HG02852 (cell line): ENCODE data around the gene RALGPS1.

Source experiments
- ATAC-seq: cut with Tn5 transposase; IDR thresholded peaks from one replicate; pipeline ENCODE4 v1.9.1; 2021; ENCODE audit warnings: mild to moderate bottlenecking, moderate library complexity; ENCODE audit not compliant: unreplicated experiment

RALGPS1 gene, protein sequence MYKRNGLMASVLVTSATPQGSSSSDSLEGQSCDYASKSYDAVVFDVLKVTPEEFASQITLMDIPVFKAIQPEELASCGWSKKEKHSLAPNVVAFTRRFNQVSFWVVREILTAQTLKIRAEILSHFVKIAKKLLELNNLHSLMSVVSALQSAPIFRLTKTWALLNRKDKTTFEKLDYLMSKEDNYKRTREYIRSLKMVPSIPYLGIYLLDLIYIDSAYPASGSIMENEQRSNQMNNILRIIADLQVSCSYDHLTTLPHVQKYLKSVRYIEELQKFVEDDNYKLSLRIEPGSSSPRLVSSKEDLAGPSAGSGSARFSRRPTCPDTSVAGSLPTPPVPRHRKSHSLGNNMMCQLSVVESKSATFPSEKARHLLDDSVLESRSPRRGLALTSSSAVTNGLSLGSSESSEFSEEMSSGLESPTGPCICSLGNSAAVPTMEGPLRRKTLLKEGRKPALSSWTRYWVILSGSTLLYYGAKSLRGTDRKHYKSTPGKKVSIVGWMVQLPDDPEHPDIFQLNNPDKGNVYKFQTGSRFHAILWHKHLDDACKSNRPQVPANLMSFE

DNA sequence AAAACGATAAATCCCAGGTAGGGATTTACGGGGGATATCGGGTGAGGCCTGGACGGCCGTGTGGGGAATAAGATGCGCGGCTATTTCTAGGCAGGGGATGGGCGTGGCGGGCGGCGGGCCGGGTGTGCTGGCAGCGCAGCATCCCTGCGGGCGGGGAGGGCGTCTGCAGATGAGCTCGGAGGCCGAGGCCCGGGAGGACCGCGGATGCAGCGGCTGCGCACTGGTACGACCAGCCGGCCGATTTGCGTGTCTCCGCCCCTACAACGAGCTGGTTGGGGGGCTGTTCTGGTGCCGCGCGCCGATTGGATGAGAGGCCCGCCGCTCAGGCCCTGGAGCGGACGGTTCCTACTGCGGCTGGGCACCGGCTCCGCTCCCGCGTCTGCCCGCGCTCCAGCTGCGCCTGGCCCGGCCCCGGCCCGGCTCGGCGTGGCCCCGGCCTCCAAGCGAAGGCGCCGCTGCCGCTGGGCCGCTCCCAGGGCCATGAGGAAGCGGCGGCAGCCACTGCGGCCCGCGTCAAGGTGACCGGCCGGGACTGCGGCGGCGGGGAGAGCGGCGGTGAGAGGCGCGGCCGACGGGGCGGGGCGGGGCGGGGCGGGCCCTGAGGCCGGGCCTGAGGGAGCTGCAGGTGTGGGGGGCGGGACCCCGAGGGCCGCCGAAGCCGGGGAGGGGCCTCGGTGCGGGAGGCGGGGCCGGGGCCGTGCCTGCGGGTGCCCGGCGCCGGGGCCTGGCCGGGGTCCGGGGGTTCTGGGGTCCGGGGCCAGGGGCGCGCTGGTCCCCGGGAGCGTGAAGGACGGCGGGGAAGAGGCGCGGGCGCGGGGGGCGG, at the start of gene RALGPS1:
TSS of gene RALGPS1 (plus strand) at position 325 of the 823 bp plus-strand sequence. CDS start 47,508 bp downstream, outside the sequence.
- ATAC-seq = peak; percentile 98

DNA sequence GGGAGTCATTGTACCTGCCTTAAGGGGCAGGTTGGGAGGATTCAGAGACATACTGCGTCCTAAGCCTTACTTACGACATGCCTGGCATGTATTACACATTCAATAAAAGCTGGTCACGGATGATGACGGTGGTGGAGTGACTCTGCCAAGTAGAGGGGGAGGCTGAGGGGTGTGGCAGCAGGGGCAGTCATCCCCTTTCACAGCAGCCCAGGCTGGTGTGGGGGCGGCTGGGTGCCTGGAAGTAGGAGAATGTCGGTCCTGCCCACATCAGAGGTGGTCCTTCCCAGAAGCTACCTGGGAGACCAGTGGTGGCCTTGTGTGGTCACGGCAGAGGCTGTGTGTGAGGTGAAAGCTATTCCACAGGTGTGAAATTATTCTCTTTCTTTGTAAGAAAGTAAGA, 45.2 kb upstream of the RALGPS1 start:
- no peak for ATAC-seq

DNA sequence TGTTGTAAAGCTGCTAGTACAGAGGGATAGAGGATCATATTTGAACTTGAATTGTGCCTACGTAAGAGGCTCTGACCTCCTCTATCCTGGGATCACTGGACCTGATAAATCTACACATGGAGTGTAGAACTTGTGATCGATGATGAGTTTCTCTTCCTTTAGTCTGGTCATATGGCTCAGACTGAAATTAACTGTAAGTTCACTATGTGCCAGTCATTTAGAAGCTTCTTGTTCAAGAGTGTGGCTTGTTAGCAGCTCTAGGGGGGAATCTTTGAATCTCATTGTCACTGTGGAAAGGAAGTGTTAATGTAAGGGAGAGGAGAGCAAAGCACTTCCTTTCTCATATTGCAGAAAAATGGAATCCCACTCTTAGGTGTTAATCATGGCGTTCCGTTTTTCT, 42.1 kb upstream of the RALGPS1 start:
- ATAC-seq = no peak

DNA sequence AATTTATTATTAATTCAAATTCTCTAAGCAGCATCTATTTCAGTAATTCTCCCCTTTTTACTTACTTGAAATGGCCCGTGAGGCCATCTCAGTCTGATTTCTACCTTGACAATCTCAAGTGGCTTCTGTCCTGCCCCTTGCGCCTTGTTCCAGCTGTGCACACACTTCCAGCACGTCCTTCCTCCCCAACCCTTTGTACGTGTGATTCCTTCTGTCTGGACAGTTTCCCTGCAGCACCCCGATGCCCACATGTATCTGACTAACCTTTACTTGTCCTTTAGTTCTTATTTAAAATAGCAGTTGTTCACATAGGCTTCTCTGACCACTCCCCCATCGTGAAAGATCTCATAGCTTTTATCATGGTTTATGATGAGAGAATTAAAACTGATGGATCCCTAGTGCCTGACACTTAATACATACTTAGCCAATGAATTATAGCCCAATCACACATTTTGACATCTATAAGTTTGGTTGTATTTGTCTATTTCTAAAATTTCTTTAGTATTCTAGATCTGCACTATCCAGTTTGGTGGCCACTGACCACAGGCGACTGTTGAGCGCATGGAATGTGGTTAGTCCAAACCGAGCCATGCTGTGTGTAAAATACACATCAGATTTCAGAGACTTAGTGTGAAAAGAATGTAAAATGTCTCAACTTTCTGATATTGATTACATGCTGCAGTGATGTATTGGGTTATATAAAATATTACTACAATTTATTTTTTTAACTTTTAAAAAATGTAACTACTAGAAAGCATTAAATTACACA, 39.9 kb upstream of the RALGPS1 start:
- no peak for ATAC-seq

DNA sequence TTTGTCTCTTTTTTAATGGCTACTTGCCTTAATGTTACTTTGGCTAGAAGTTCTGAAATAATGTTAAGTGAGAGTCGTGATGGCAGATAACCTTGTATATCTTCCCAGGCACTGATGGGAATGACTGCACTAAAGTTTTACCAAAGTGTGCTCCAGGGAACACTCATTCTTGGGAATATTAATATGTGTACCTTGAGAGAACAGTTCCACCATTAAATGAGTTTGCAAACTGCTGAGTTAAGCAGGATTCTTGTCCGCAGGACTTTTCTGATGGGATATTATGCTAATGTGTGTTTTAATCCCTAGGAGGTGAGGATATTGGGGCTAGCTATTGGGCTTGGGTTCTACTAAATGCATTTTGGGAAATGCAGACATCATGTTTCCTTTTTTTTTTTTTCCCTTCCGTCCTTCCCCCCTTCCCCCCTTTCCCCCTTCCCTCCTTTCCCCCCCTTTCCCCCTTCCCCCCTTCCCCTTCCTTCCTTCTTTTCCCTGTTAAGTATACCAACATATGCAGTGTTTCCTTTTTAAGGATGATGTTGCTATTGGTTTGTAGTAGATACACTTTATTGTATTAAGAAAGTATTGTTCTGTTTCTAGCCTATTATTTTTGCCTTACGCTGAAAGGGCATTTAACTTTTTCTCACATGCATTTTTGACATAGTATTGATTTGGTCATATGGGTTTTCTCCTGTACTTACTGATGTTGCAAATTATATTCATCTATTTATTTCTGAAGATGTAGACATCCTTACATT, 38.6 kb upstream of the RALGPS1 start:
- ATAC-seq = no peak

DNA sequence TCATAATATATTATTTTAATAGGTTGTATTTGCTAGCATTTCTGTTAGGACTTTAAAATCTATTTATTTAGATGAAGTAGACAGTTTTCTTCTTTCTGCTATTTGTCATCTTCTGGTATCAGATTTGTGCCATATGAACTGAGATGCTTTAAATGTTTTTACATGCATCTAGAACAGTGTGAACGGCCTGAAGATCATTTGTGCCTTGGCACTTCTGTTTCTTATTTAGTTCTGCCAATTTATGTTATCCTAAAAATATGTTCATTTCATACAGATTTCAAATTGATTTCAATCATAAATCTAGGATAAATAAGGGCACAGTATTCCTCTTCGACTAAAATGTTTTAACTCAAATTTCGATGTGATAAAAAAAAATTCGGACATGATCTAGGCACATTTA, 38.1 kb upstream of the RALGPS1 start:
- ATAC-seq = no peak

DNA sequence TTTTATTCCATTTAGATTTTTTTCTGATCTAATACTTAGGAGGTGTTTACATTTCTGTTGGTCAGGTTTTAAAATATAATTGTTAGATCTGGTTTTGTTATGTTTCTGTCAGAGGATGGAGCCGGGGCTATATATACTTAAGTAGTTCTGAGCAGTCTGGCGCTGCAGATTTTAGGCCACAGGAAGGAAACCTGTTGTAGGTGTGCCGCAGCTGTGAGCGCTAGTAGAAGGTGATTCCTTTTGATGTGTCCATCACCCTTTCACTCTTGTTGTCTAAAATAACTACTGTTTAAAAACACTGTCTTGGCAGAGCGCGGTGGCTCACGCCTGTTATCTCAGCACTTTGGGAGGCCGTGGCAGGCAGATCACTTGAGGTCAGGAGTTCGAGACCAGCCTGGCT, 37.2 kb upstream of the RALGPS1 start:
- no peak for ATAC-seq

DNA sequence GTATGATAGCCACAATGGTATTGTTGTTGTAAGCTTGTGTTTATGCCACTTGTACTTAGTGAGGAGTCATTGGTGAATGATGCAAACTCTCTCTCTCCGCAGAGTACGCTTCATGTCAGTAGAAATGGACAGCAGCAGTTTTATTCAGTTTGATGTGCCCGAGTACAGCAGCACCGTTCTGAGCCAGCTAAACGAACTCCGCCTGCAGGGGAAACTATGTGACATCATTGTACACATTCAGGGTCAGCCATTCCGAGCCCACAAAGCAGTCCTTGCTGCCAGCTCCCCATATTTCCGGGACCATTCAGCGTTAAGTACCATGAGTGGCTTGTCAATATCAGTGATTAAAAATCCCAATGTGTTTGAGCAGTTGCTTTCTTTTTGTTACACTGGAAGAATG, 35.3 kb upstream of the RALGPS1 start:
- ATAC-seq = no peak

DNA sequence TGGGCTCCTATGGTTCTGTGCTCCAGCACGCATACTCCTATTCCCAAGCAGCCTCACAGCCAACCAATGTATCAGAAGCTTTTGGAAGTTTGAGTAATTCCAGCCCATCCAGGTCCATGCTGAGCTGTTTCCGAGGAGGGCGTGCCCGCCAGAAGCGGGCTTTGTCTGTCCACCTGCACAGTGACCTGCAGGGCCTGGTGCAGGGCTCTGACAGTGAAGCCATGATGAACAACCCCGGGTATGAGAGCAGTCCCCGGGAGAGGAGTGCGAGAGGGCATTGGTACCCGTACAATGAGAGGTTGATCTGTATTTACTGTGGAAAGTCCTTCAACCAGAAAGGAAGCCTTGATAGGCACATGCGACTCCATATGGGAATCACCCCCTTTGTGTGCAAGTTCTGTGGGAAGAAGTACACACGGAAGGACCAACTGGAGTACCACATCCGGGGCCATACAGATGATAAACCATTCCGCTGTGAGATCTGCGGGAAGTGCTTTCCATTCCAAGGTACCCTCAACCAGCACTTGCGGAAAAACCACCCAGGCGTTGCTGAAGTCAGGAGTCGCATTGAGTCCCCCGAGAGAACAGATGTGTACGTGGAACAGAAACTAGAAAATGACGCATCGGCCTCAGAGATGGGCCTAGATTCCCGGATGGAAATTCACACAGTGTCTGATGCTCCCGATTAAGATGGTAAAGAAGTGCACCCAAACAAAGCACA, 34.2 kb upstream of the RALGPS1 start:
- ATAC-seq = no peak

DNA sequence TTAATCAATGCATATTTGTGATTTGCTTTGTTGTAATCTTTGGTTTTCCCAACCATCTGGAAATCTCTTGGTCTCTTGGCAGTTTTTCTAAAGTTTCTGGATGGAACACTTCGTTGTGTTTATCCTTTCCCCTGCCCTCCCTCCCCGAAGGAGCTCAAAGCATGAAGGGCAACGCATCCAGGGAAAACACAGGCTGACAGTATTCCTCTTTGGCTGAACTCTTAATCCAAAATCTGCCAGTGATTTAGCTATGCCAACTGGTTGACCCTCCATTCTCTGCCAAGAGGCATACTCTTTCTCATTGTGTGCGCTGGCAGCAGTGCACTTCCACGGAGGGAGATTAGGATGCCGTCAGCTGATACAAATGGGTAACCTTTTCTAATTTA, 33.6 kb upstream of the RALGPS1 start:
- ATAC-seq = no peak

DNA sequence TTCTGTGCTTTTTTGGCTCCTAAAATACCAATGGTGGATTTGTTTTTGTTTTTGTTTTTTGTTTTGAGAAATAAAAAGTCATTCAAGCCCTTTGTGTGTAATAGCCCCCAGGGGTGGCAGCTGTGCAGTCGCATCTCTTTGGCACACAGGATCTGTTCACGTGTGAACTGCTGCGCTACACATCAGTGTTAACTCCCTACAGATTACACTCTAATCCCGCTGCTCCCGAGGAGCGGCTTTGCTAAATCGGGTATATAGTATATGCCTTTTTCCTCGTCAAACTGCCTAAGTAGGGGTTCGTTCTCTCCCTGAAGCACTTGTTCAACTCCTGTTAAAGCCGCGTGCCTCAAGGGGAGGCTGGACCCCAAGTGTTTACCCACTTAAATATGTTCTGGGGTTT, 31.8 kb upstream of the RALGPS1 start:
- ATAC-seq = no peak

DNA sequence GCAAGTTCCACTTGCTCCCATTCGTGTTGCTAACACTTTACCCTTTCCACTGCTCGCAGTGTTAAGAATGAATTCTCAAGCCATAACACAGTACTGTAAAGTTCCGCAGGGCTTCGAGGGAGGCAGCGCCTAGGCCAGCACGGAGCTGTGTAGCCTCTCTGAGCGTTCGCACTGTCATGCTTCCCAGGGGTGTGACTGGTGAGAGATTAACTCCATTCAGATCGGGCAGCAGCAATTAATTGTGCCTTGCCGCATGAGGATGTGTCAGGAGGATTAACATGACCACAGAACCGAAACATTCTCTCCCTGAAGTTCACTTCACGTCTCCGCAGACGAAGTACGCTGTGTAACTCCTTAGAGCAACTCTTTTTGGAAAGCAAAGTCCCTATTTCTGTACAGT, 30.9 kb upstream of the RALGPS1 start:
- ATAC-seq = no peak

DNA sequence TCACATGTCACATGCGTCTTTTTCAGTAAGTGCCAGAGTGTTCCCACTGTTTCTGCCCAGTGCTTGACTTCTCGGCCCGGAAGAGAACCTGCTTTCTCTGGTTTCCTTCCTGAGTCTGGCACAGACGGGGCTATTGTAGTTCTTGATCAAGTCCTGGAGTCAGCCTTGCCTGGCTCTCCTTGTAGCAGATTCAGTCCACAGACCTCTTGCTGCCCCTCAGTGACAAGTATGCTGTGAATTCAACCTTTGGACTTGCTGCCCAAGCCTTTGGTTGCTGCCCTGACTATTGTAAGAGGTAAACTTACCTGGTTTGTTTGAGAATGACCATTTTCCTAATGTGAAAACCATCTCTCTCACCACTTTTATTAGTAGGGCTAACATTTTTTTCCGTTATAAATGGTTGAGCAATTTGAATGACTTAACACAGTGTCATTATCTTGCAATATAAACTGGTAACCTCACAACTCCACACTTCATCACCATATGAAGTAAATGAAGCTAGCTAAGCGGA, 29.4 kb upstream of the RALGPS1 start:
- ATAC-seq = no peak

DNA sequence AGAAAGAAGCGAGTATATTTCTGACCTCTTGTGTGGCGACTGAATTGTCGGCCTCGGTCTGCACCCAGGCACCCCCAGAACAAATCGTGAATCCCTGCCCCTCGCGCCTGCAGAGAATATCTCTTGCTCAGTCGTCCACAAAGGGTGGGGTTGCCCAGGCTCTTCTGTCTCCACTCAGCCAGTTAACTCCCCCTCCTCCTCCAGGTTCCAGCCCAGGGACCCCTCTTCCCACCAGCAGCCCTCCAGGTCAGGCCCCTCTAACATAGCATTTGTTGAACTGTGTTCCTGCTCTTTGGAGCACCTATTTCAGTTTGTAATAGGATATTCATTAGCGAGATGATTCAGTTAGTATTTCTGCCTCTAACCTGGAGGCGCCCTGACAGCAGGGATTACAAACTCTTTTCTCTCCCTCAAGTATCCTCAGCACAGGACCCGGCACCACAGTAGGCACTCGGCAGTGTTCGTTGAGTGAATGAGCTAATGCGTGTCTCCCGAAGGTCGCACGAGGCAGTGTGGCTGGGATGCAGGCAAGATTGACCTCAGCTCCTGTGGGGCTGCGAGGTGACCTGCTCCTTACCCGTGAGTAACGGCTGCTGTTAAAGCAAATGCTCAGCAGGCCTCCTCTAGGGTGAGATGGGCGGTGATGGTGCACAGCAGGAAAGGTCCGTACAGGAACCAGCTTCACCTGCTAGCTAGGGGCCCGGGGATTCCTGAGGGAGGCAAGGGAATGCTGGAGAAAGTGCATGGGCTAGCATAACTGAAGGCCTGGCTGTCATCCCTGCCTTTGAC, 28.4 kb upstream of the RALGPS1 start:
- ATAC-seq = no peak

DNA sequence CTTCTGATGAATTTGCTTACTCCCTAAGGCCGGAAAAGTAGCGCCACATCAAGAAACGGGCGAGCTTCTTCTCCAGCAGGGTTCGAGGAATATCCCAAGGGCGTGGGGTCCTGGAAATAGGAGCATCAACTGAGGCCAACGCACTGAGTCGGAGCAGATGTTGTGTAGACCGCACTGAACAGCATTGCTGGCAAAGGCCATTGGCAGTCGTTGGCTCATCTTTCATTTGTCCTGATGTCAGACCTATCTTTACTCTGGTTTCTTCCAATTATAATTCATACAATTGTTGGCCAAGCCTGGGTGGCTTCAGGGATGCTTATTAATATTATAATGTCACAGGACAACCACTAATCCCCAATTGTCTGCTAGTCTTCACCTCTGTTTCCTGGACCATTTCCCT, 27.7 kb upstream of the RALGPS1 start:
- ATAC-seq = no peak

DNA sequence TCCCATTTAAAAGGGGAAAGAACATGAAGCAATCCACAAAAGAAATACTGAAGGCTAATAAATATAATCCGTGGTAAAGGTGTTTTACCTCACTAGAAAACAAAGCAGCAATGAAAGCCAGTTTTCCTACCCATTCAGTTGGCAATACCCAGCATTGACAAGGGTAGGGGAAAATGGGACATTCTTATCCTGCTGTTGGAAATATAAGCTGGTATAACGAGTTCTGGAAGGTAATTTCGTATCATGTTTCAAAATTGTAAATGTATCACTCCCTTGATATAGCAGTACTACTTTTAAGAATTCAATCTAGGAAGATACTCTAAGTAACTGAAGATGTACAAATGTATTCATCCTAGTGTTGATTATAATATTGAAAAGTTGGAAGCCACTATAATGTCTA, 22.9 kb upstream of the RALGPS1 start:
- no peak for ATAC-seq

DNA sequence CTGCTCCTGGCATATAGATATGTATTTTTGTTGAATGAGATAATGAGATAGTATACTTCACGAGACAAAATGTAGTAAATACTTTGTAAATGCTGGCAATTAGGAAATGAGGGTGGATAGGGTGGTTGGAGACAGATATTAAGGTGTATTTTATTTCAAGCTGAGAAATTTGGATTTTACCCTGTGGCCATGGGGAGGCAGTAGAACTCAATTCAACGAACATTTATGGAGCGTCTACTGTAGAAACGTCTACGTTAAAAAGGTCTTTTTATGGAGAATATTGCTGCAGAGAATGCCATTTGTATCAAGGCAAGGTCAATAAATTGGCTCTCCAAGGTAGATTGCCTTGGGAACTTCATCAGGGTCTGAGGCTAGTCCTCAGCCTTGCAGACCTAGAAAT, 21.5 kb upstream of the RALGPS1 start:
- ATAC-seq = no peak

DNA sequence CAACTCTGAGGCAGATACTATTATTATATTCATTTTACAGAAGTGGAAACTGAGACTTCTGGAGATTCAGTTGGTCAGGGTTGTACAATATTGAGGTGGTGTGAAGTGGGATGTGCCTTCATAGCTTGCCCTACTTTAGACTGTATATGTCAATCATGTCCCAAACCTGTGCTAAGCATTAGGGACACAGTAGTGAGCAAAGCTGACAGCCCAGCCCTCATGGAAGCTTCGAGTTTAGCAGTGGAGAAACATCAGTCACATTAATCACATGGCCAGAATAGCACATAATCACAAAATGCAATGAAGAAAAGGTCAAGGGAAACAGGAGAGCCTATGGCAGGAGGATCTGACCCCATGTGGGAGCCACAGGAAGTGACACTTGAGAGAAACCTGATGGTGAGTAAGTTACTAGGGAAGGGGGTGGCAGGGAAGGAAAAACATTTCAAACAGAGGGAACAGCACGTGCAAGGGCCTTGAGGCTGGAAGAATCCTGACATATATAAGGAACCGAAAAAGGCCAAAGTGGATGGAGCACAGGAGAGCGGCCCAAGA, 20.5 kb upstream of the RALGPS1 start:
- ATAC-seq = no peak

DNA sequence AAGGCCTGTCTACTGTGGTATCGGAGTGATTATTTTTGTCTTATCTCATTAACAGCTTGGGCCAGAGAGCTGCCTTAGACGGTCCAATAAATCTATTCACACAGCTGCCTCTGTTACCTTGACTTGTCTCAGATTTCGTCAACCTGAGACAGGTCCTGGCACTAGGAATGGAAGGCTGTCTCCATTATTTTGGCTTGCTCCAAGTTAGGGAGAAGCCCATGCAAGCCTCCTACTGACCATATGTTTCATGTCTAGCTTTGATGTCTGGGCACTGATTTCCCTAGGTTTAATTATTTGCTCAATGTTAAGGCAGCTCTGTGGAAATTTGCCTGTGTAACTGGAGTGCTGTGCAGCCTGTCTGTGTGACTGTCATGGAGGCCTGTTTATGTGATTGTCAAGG, 12.4 kb upstream of the RALGPS1 start:
- ATAC-seq = no peak
